Stimulated activated memory B cell treated with anti-CD40 and anti-IgM and Interleukin-4, amounts not matched to agents 10 μg/mL and 1 μg/mL and 100 μg/mL, for 72 hours (primary cell): Measurements from ENCODE around the gene PSMD5.

Experiments used
- ATAC-seq: fragments of 150-1000 bp; cut with Tn5 transposase; 2 replicates; pipeline ENCODE4 v1.10.0; 2021
- H3K27ac Mint-ChIP-seq: one replicate; pipeline ENCODE4 v1.8.0; 2022; ENCODE audit warnings: mild to moderate bottlenecking, mixed read lengths
- H3K27me3 Mint-ChIP-seq: one replicate; pipeline ENCODE4 v1.8.0; 2022; ENCODE audit warnings: mixed read lengths
- H3K36me3 Mint-ChIP-seq: one replicate; pipeline ENCODE4 v1.8.0; 2022; ENCODE audit warnings: mixed read lengths
- H3K4me1 Mint-ChIP-seq: one replicate; pipeline ENCODE4 v1.8.0; 2022; ENCODE audit warnings: mixed read lengths
- H3K4me3 Mint-ChIP-seq: one replicate; pipeline ENCODE4 v1.8.0; 2022; ENCODE audit warnings: mild to moderate bottlenecking, moderate library complexity, mixed read lengths
- H3K9me3 Mint-ChIP-seq: one replicate; pipeline ENCODE4 v1.8.0; 2022; ENCODE audit warnings: mixed read lengths

The PSMD5 gene

DNA sequence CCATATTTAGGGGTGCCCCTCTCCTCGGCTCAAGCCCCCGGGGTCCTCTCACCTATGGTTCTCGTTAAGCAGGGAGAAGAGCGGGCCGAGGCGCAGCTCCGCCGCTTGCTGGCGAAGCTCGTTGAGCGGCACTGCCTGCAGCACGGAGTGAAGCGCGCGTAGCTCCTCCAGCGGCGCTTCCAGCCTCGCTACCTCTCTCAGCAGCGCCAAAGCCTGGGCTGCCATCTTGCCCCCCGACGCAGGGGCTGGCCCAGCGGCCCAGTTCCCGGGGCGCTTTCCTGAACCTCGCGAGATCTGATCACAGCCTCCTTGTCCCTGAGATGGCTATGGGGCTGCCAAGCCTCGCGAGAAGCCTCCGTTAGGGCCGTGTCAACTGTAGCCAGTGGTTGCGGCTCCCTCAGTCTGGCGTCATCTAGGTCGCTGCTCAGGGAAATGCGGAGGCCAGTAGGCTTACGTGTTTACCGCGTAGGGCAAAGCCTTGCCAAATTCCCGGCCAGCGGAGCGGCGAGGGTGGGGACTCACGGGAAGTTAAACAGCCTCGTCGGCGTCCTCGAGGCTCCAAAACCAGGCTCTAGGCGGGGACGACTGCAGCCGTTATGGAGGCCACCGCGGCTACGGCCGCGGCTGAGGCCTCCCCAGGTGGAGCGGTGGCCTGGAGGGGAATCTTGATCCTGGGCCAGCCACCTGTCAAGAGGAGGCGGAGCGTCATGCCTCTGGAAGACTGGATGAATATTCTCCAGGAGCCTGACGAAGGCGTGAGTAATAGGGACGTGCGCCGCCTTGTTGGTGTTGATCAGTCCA, at the start of gene PSMD5:
Gene PSMD5, minus strand, starts transcription at position 238 of the 801 bp plus-strand sequence. Its CDS starts 13 bp downstream, at position 225.
- peaks cover 44% of the 10 kb centered on the region for H3K36me3 Mint-ChIP-seq
- H3K4me1 Mint-ChIP-seq: peaks cover 73% of the 10 kb centered on the region
- peak within 1 kb of the TSS; percentile 100 for H3K27ac Mint-ChIP-seq
- H3K4me3 Mint-ChIP-seq: peak within 1 kb of the TSS; percentile 98
- no peaks in the 10 kb centered on the region for H3K27me3 Mint-ChIP-seq
- no peaks in the 10 kb centered on the region for H3K9me3 Mint-ChIP-seq
- peak; percentile 100 for ATAC-seq

DNA sequence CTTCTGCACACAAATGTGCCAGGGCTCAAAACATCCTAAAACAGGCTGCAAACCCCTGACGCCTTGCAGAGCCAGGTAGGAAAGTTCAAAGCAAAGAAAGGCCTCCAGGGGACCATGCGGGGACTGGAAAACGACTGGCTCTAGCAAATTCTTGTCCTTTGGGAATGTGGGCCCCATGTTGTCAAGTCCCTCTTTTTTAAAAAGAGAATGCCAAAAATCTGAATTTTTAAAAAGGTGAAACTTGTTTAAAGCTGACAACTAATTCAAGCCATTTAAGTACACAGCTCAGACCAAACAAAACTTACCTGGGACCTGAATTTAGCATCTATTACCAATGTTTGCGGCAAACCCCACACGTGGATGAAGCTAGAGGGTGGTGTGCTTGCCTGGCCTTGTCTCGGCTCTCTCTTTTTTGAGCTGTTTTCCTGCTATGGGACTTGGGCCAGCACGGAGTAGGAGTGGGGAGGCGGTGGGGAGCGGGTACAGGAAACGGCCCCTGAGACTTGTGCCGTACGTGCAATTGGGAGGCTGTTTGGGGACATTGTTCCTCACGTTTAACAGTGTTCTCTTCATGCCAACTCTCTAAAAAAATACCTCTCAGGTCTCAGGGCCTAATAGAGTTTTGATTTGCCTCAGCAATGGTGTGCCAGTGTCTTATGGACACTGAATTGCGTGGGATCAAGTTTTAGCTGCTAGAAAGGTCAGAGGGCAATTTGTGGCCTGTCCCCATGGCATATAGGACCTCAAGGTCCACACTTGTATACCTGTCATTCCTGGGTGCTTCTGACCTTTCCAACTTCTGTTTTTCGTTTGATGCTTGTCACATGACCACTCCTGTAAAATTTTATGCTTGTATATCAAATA, 49.4 kb upstream of the PSMD5 start:
- Mint-ChIP-seq H3K9me3 (no peaks in the 10 kb centered on the region), H3K4me1 (peaks cover 48% of the 10 kb centered on the region), H3K36me3 (peaks cover 5% of the 10 kb centered on the region), H3K27me3 (no peaks in the 10 kb centered on the region), H3K27ac (peak overlapping the region; percentile 93), H3K4me3 (peak overlapping the region; percentile 2)
- peak; percentile 79 for ATAC-seq

DNA sequence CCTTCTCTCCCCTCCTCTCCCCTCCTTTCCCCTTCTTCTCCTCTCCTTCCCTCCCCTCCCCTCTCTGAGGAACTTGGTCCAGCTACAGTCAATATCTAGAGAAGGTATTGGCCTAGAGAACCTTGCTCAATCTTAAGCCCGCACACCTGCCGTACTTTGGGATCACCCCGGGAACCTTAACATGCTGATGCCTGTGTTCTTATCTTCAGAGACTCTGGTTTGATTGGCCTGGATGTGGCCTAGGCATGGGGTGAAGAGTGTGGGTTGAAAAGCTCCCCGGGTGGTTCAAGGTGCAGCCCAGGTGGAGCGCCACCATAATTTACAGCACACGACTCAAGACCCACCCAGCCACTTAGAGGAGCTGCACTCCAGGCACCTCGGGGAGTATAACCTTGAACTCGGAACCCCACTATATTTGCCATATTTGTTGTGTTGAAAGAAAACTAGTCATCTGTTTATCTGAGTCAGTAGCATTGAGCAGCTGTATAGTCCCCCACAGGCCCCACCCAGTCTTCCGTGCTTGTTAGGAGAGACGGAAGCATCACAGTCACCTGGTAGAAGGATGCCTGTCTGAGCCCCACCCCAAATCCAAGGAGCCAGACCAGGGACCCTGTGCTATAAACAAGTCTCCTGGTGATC, 48.6 kb upstream of the PSMD5 start:
- Mint-ChIP-seq H3K4me3 (no peak overlapping the region), H3K9me3 (no peaks in the 10 kb centered on the region), H3K27me3 (no peaks in the 10 kb centered on the region), H3K4me1 (peaks cover 50% of the 10 kb centered on the region), H3K27ac (peak overlapping the region; percentile 93), H3K36me3 (no peaks in the 10 kb centered on the region)
- no peak for ATAC-seq

DNA sequence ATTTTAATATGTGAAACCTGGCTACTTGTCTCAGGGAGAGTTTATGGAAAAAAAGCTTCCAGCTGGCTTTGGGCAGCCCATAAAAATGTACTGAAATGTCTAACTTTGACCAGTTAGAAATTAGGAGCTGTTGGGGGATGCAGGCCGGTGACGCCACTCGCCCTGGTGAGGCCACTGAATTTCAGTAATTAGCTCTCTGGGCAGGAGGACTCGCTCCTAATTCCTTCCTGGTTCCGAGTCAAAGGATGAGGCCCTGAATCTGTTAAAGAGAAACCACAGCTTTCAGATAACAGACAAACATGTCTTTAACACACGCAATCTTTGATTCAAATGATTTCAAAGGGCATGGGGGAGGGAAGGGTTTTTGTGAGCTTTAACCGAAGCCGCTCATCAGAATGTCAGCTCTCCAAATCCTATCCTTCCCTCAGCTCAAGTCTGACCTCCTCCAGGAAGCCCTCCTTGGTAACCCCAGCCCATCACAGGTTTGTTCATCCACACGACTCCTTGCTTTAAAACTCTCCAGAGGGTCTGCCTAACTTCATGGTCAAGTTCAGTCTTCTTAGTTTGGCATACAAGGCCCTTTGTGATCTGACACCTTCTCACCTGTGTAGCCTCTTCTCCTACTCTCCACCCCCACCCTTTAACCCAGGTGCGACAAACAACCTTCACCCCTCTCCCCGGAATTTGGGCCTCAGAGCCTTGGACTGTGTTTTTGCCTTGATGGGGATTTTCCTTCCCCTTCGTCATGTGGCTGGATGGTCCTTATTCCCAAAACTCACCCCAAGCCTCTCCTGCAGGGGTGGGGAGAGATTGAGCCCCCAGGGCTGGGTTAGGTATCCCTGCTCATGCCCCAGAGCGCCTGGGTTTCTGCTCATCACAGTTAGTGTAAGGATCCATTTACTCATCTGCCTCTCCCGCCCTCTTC, 47.9 kb upstream of the PSMD5 start:
- H3K27ac Mint-ChIP-seq: peak overlapping the region; percentile 93
- peaks cover 58% of the 10 kb centered on the region for H3K4me1 Mint-ChIP-seq
- H3K36me3 Mint-ChIP-seq: no peaks in the 10 kb centered on the region
- no peaks in the 10 kb centered on the region for H3K27me3 Mint-ChIP-seq
- H3K4me3 Mint-ChIP-seq: no peak overlapping the region
- H3K9me3 Mint-ChIP-seq: no peaks in the 10 kb centered on the region
- no peak for ATAC-seq

DNA sequence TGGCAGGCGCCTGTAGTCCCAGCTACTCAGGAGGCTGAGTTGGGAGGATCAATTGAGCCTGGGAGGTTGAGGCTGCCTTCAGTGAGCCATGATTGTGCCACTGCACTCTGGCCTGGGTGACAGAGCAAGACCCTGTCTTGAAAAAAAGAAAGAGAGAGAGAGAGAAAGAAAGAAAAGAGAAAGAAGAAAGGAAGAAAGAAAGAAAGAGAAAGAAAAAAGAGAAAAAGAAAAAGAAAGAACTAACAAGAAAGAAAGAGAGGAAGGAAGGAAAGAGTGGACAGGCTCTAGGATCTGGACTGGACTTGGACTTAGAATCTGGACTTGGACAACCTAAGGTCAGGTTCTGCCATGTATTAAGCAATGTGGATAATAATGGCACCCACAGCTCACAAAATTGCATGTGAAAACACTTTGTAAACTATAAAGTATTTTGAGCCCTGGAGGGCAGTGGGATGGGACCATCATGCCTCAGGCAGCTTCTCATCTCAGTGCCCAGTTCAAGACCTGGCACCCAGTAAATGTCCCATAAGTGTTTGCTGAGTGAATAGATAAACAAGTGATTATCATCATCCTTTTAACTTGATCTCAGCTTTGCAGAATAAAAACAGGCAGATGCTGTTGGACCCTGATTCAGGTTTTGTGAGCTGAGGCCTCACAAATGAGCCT, 47.0 kb upstream of the PSMD5 start:
- Mint-ChIP-seq H3K27me3 (no peaks in the 10 kb centered on the region), H3K36me3 (no peaks in the 10 kb centered on the region), H3K9me3 (no peaks in the 10 kb centered on the region), H3K4me1 (peaks cover 59% of the 10 kb centered on the region), H3K27ac (peak overlapping the region; percentile 93), H3K4me3 (no peak overlapping the region)
- no peak for ATAC-seq

DNA sequence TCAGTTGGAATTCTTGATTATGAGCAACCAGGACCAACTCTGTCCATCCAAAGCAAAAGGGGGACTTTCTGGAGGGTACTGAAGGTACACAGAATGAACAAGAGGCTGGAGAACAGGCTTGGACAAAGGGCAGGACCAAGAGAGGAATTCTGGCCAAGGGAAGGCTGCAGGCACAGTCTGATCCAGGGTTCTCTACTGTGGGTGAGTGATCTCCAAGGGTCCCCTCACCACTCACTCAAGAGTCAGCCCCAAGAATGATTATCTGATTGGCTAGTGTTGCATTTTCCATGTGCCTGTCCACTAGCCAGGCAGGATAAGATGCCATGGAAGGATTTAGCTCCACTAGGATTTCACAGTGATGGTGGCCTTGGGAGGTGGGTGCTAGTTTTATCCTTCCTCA, 45.9 kb upstream of the PSMD5 start:
- Mint-ChIP-seq H3K4me3 (no peak overlapping the region), H3K36me3 (no peaks in the 10 kb centered on the region), H3K27ac (no peak overlapping the region), H3K27me3 (no peaks in the 10 kb centered on the region), H3K4me1 (peaks cover 56% of the 10 kb centered on the region), H3K9me3 (no peaks in the 10 kb centered on the region)
- no peak for ATAC-seq

DNA sequence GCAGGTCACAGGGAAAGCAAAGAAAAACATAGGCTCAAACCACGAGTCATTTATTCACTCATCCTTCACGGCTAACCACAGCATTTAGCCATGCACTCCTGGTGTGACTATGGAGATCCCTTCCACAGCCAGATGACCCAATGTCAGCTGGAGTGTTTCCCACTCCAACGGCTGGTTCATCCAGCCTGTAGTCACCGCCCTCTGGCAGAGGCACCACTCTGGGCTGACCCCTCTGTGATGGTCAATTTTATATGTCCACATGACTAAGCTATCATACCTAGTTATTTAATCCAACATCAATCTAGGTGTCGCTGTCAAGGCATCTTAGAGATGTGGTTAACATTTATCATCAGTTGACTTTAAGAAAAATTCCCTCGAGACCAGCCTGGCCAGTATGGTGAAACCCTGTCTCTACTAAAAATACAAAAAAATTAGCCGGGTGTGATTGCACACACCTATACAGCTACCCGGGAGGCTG, 43.8 kb upstream of the PSMD5 start:
- Mint-ChIP-seq H3K36me3 (no peaks in the 10 kb centered on the region), H3K27ac (peak overlapping the region; percentile 66), H3K27me3 (peaks cover 5% of the 10 kb centered on the region), H3K4me1 (peaks cover 41% of the 10 kb centered on the region), H3K9me3 (no peaks in the 10 kb centered on the region), H3K4me3 (no peak overlapping the region)
- peak; percentile 58 for ATAC-seq

DNA sequence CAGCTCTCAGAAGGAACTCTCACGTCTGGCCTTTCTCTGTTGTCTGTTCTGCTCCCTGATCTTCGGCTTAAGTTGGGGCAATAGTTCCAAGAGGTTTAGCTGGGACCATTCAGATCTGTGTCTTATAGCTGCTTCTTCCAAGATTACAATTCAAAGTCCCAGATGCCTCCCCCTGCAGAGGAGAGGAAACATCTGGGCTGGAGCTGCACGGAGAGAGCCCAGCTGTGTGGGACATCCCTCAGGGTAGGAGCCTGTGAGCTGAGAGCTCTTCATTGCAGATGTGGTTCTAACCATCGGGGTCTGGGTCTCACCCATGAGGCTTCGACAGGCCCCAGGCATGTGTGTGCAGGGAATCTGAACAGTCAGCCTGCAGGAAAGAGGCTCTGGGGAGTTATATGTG, 43.2 kb upstream of the PSMD5 start:
- Mint-ChIP-seq H3K9me3 (no peaks in the 10 kb centered on the region), H3K27me3 (peaks cover 11% of the 10 kb centered on the region), H3K4me1 (peaks cover 35% of the 10 kb centered on the region), H3K36me3 (no peaks in the 10 kb centered on the region), H3K27ac (peak overlapping the region; percentile 66), H3K4me3 (no peak overlapping the region)
- peak; percentile 12 for ATAC-seq

DNA sequence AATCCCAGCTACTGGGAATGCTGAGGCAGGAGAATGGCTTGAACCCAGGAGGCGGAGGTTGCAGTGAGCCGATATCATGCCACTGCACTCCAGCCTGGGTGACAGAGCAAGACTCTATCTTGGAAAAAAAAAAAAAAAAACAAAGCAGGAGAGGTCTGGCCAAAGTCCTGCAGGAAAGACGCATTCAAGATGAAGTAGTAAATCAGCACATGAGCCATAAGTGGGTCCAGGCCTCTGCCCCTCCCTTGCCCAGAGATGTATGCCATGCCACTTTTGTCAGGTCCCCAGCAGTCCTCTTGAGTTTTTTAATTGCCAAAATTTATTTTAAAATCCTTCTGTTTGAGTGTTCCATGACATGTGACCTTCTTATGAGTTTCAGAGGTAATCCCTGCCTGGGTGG, 42.7 kb upstream of the PSMD5 start:
- Mint-ChIP-seq H3K4me1 (peaks cover 30% of the 10 kb centered on the region), H3K36me3 (no peaks in the 10 kb centered on the region), H3K27ac (peak overlapping the region; percentile 66), H3K4me3 (no peak overlapping the region), H3K9me3 (no peaks in the 10 kb centered on the region), H3K27me3 (peaks cover 13% of the 10 kb centered on the region)
- ATAC-seq: no peak

DNA sequence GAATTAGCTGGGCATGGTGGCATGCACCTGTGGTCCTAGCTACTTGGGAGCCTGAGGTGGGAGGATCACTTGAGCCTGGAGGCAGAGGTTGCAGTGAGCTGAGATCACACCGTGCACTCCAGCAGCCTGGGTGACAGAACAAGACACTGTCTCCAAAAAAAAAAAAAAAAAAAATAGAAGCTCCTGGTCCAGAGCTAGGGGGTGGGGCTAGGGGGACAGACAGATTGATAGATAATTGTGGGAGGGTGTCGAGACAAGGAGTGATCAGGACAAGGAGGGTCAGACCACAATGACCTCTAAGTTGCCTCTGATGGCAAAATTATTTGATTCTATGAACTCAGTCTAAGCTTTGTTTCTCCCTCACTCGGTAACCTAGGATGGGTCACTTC, 40.9 kb upstream of the PSMD5 start:
- no peak overlapping the region for H3K4me3 Mint-ChIP-seq
- H3K36me3 Mint-ChIP-seq: no peaks in the 10 kb centered on the region
- H3K9me3 Mint-ChIP-seq: no peaks in the 10 kb centered on the region
- peaks cover 35% of the 10 kb centered on the region for H3K4me1 Mint-ChIP-seq
- H3K27ac Mint-ChIP-seq: no peak overlapping the region
- no peak for ATAC-seq
- H3K27me3 Mint-ChIP-seq: peaks cover 26% of the 10 kb centered on the region

DNA sequence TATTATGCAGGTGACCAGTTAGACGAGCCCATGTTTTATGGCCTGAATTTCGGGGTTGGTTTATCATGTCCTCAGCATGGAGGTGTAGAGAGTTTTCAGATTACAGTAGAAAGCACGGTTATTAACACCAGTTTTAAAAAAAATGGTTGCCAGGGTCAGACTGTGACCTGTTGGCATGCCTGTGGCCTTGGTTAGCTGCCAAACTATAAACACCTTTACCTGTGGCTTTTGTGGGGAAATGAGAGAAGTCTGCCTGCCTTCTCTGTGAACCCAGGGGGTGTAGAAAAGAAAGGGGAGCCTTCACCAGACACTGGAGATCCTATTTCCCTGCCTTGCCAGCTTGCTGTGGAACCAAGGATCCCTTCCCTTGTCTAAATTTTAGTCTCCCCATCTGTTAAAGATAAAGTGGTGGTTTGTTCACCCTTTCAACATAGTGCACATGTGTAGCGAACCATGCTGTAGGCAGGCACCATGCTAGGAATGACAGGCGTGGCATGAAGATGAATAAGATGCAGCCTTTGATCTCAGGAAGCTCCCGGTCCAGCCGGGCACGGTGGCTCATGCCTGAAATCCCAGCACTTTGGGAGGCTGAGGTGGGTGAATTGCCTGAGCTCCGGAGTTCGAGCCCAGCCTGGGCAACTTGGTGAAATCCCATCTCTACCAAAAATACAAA, 40.3 kb upstream of the PSMD5 start:
- no peaks in the 10 kb centered on the region for H3K36me3 Mint-ChIP-seq
- no peak overlapping the region for H3K4me3 Mint-ChIP-seq
- H3K27me3 Mint-ChIP-seq: peaks cover 27% of the 10 kb centered on the region
- no peak overlapping the region for H3K27ac Mint-ChIP-seq
- ATAC-seq: no peak
- no peaks in the 10 kb centered on the region for H3K9me3 Mint-ChIP-seq
- peaks cover 41% of the 10 kb centered on the region for H3K4me1 Mint-ChIP-seq

DNA sequence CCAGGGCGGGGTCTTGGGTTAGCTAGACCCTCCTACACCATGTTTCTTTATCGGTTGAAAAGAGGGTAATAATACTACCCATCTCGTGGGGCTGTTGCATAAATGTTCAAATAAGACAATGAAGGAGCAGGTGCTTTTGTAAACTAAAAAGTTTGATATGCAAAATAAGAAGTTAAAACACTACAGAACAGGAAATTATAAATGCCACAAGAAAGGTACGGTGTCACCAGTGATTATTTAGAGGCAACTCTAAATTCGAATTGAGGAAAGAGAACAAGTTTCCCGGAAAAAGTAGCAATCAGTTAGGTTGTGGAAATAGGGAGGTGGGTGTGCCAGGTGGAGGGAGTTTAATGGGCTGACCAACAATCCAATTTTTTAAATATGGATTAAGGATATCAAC, 36.7 kb upstream of the PSMD5 start:
- Mint-ChIP-seq H3K9me3 (no peaks in the 10 kb centered on the region), H3K4me1 (peaks cover 46% of the 10 kb centered on the region), H3K27me3 (peaks cover 27% of the 10 kb centered on the region), H3K36me3 (peaks cover 6% of the 10 kb centered on the region), H3K4me3 (no peak overlapping the region), H3K27ac (peak overlapping the region; percentile 82)
- ATAC-seq: no peak

DNA sequence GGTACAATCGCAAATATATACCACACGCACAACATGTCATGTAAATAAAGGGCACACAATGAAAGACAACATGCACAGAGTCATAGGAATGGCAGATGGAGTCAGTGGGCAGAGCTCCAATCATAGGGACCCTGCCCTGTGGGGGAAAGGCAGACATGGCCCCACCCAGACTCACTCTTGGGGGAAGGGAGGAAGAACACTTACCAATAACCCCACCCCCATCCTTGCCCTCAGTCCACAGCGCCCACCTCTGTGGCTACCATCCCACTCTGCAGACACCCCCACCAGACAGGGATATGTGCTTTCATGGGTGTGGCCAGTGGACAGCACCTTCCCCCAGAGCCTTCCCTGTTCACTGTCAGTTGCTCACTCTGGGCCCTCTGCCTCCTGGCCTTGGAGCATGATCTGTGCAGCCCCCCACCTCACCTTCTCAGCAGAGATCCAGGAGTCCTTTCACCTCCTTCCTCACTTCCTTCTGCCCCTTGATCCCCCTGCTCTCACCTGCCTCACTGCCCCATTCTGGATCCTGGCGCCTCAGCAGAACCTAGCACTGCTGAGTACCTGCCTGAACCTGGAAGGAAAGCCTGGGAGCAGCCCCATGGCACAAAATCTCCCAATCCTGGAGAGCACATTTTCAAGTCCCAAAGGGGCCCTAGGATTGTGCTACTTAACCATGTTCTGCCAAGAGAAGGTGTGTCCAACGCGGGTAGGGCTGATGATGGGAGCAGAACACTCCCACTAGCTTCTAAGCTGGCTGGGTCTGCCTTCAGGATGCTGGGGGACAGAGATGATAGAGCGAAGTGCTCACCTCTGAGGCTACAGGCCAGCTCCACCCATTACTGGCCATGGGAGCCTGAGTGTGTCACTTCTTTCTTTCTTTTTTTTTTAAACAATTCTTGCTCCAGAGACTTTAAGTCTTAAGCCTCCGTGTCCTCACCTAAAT, 35.7 kb upstream of the PSMD5 start:
- no peak for ATAC-seq
- Mint-ChIP-seq H3K27me3 (peaks cover 27% of the 10 kb centered on the region), H3K9me3 (no peaks in the 10 kb centered on the region), H3K36me3 (peaks cover 11% of the 10 kb centered on the region), H3K27ac (peak overlapping the region; percentile 82), H3K4me1 (peaks cover 54% of the 10 kb centered on the region), H3K4me3 (peak overlapping the region; percentile 86)
